Right lobe of liver (tissue), 6 donors: ENCODE data around the gene LRRTM4. TPM values are rescaled to one million over a fixed set of nuclear protein-coding genes. Genes with fewer than 3 reads are reported as not detected.

Source experiments
- ATAC-seq, 4 donors: fragments of 200-7000 bp; cut with Tn5 transposase; one replicate each; pipeline ENCODE4 v1.9.1; 2020; ENCODE audit warnings: mild to moderate bottlenecking in 4 of 4, moderate library complexity in 4 of 4
- DNase-seq, 3 donors: peaks; one replicate each; pipeline ENCODE4 v3.0.0-alpha.2; 2020
- H3K27ac ChIP-seq, 3 donors: fragments of 200-600 bp; one replicate each; pipeline ENCODE4 v1.8.0; 2022
- H3K27me3 ChIP-seq, 2 donors: fragments of 200-600 bp; one replicate each; pipeline ENCODE4 v1.8.0; 2022
- H3K36me3 ChIP-seq, 4 donors: fragments of 200-600 bp; sonication (generic) in 1 of 4; one replicate each; pipeline versions ENCODE4 v1.5.1 to v1.8.0; 2017 to 2022; ENCODE audit warnings: control low read depth in 1 of 4
- H3K4me1 ChIP-seq, 4 donors: fragments of 200-600 bp; sonication (generic) in 1 of 4; one replicate each; pipeline versions ENCODE4 v1.5.1 to v1.8.0; 2017 to 2022; ENCODE audit warnings: control low read depth in 1 of 4
- H3K4me3 ChIP-seq, 3 donors: fragments of 200-600 bp; one replicate each; pipeline ENCODE4 v1.8.0; 2022
- H3K9me3 ChIP-seq, 4 donors: fragments of 200-600 bp; sonication (generic) in 1 of 4; one replicate each; pipeline versions ENCODE4 v1.5.1 to v1.8.0; 2017 to 2022; ENCODE audit warnings: control low read depth in 1 of 4
- CTCF ChIP-seq, 4 donors: fragments of 200-600 bp in 3 of 4; fragments of 450-650 bp in 1 of 4; IDR thresholded peaks; one replicate each; pipeline versions ENCODE4 v1.5.1 to v1.8.0; 2016 to 2022; ENCODE audit warnings: antibody characterized with exemption in 4 of 4, mild to moderate bottlenecking in 2 of 4
- POLR2A ChIP-seq: fragments of 450-650 bp; IDR thresholded peaks from one replicate; pipeline ENCODE4 v1.6.1; 2017; ENCODE audit warnings: antibody characterized with exemption, mild to moderate bottlenecking
- WGBS: methylation state at CpG from one replicate; pipeline ENCODE4 v1.1.6; 2018; ENCODE audit warnings: low coverage, low lambda C conversion rate; ENCODE audit not compliant: insufficient coverage; ENCODE audit errors: missing lambda C conversion rate; 5-methylcytosine and 5-hydroxymethylcytosine counted together
- intact Hi-C, 2 donors: fragments of 100-400 bp; cut with DNase I; formaldehyde crosslinking; loops; one replicate each; pipeline versions ENCODE4 v1.11.2 to v1.14.1; 2022
- total RNA-seq, 6 experiments: library from RNA; depleted of rRNA in 2 of 6; stranded (reverse); fragments of >200 nt in 2 of 6; fragmentation: NEBNext Ultra II Directional in 3 of 6; extraction: Animal tissue kit (Norgen Biotek cat#: 25700) in 3 of 6; gene quantifications; one replicate each; pipeline versions ENCODE4 v1.1.0 to v1.2.4, GENCODE V29; 2016 to 2023
- donor health status: DM: no; HTN: yes; CAD: no.
- donor health status: DM: no; HTN: no; CAD: no.
- donor health status: DM: no; HTN: no; CAD: no.
- donor health status: DM: no; HTN: yes; CAD: no.
- donor health status: DM: no; HTN: yes; CAD: no.

The LRRTM4 gene
- total RNA-seq, 6 experiments from 2014 or later = 0.09 to 0.10 (median 0.09) TPM; not detected in 3

- no peaks in the 10 kb centered on the region for H3K9me3 ChIP-seq
- H3K4me3 ChIP-seq = no peak overlapping the region
- no peaks in the 10 kb centered on the region for H3K4me1 ChIP-seq
- no peak overlapping the region for H3K27ac ChIP-seq
- ATAC-seq = no peak
- H3K36me3 ChIP-seq = no peaks in the 10 kb centered on the region
- no peak for DNase-seq
- intact Hi-C loops = no loop called here
- H3K27me3 ChIP-seq = no peaks in the 10 kb centered on the region
- TF ChIP-seq CTCF (IDR thresholded peaks at IDR 0.05) (no peak), POLR2A (no peak)
Measured at GRCh38 chr2:77232909-77233425, 289.2 kb downstream of the LRRTM4 start.

- peak in 1 of 4 donors; percentile 29 for ATAC-seq
- DNase-seq = no peak
- TF ChIP-seq POLR2A (no peak), CTCF (IDR thresholded peaks at IDR 0.05) (no peak)
- no peaks in the 10 kb centered on the region for H3K4me1 ChIP-seq
- intact Hi-C loops = no loop called here
- no peak overlapping the region for H3K27ac ChIP-seq
- no peak overlapping the region for H3K4me3 ChIP-seq
- 78% methylated on average over 1 of the region's 1 CpG for WGBS
- H3K9me3 ChIP-seq = no peaks in the 10 kb centered on the region
- H3K27me3 ChIP-seq = no peaks in the 10 kb centered on the region
- no peaks in the 10 kb centered on the region for H3K36me3 ChIP-seq
Measured at GRCh38 chr2:77228391-77228790, 293.8 kb downstream of the LRRTM4 start.

- no peaks in the 10 kb centered on the region for H3K36me3 ChIP-seq
- WGBS = 64% methylated on average over 3 of the region's 3 CpGs
- DNase-seq = no peak
Measured at GRCh38 chr2:77210725-77211124, 311.5 kb downstream of the LRRTM4 start.

GRCh38 chr2:77207331-77207730 lies 314.8 kb downstream of the LRRTM4 start:
- Histone ChIP-seq H3K9me3 (no peaks in the 10 kb centered on the region), H3K27me3 (no peaks in the 10 kb centered on the region), H3K4me3 (no peak overlapping the region), H3K4me1 (no peaks in the 10 kb centered on the region), H3K36me3 (no peaks in the 10 kb centered on the region), H3K27ac (no peak overlapping the region)
- ATAC-seq = no peak
- intact Hi-C loops = no loop called here
- no peak for DNase-seq
- WGBS = 60% methylated on average over 1 of the region's 1 CpG
- no peak for TF ChIP-seq POLR2A
- no peak for TF ChIP-seq CTCF (IDR thresholded peaks at IDR 0.05)

More at GRCh38 chr2:77210725-77211124, 311.5 kb downstream of the LRRTM4 start:
- TF ChIP-seq POLR2A = no peak
- no peaks in the 10 kb centered on the region for H3K27me3 ChIP-seq
- H3K9me3 ChIP-seq = no peaks in the 10 kb centered on the region
- intact Hi-C loops = no loop called here
- H3K27ac ChIP-seq = no peak overlapping the region
- no peak for ATAC-seq
- no peaks in the 10 kb centered on the region for H3K4me1 ChIP-seq
- no peak overlapping the region for H3K4me3 ChIP-seq

DNA sequence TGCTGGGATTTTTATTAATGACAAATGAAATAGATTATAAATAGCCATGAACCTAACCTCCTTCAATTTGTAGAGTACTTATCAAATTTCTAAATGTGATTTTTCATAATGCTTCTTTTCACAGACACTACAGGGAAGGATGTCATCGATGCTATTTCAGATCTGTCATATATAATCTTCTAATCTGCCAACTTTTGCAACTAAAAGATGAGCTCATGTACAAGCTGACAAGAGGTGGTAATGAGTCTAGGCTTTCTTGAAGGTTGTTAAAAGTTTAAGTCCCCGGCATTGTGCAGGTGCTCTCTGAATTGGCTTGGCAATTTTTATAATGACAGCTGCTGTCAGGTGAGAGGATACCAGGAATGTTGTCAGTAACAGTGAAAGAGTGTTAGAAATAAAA lies 320.4 kb downstream of the LRRTM4 start:
- ATAC-seq = no peak

More for the DNA sequence above, 320.4 kb downstream of the LRRTM4 start:
- TF ChIP-seq CTCF (IDR thresholded peaks at IDR 0.05) (no peak), POLR2A (no peak)
- 71% methylated on average over 2 of the region's 2 CpGs for WGBS
- H3K4me1 ChIP-seq = no peaks in the 10 kb centered on the region
- no peaks in the 10 kb centered on the region for H3K9me3 ChIP-seq
- intact Hi-C loops = no loop called here
- no peaks in the 10 kb centered on the region for H3K27me3 ChIP-seq
- no peak for DNase-seq
- no peak overlapping the region for H3K27ac ChIP-seq
- H3K4me3 ChIP-seq = no peak overlapping the region
- no peaks in the 10 kb centered on the region for H3K36me3 ChIP-seq
